Measurements from ENCODE around the gene ARHGEF37.

GRCh38 chr5:149586708-149587318 is 5.5 kb downstream of the ARHGEF37 start:
- no peak for TF ChIP-seq CTCF (IDR thresholded peaks at IDR 0.05; ENCODE audit: borderline replicate concordance, extremely low read depth, low read length, poor library complexity, severe bottlenecking)
- no peak for TF ChIP-seq EZH2 (IDR thresholded peaks at IDR 0.05; ENCODE audit: borderline replicate concordance, low read depth, low read length, severe bottlenecking)

All from DND-41 (cell line).